Measurements from ENCODE around the gene CGB7. TPM values are rescaled to one million over a fixed set of nuclear protein-coding genes. Genes with fewer than 3 reads are reported as not detected.
A peak's percentile ranks its signal among the peaks of the same experiment; 100 is the strongest.

CGB7 gene
- total RNA-seq, 4 donors from 2014 or later = 2.9 to 27.4 (median 4.3) TPM

DNA sequence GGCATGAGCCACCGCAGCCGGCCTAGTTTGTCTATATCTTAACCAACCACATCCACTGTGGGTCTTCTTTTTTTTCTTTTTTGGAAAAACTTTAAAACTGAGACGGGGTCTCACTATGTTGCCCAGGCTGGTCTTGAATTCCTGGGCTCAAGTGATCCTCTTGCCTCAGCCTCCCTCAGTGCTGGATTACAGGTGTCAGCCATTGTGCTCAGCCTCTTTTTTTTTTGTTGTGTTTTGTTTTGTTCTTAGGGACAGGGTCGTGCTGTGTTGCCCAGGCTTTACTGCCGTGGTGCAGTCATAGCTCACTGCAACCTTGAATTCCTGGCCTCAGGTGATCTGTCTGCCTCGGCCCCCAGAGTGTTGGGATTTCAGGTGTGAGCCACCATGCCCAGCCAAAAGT lies 35.1 kb upstream of the CGB7 start:
- Histone ChIP-seq H3K4me3 (no peak overlapping the region), H3K36me3 (peaks cover 83% of the 10 kb centered on the region), H3K27ac (no peak overlapping the region), H3K27me3 (no peaks in the 10 kb centered on the region), H3K4me1 (peaks cover 12% of the 10 kb centered on the region), H3K9me3 (no peaks in the 10 kb centered on the region)
- TF ChIP-seq POLR2AphosphoS5 (IDR thresholded peaks at IDR 0.05) (no peak), POLR2A (IDR thresholded peaks at IDR 0.05) (no peak), CTCF (IDR thresholded peaks at IDR 0.05) (no peak), EP300 (IDR thresholded peaks at IDR 0.05) (no peak)
- no peak for DNase-seq (ENCODE audit: low spot score in 2 of 2)
- 89% methylated on average over 6 of the region's 6 CpGs for WGBS

GRCh38 chr19:49091391-49092038 lies 34.0 kb upstream of the CGB7 start:
- Histone ChIP-seq H3K4me3 (no peak overlapping the region), H3K4me1 (peaks cover 21% of the 10 kb centered on the region), H3K36me3 (peaks cover 81% of the 10 kb centered on the region), H3K27me3 (no peaks in the 10 kb centered on the region), H3K27ac (no peak overlapping the region), H3K9me3 (no peaks in the 10 kb centered on the region)
- DNase-seq (ENCODE audit: low spot score in 2 of 2) = no peak
- no peak for TF ChIP-seq CTCF (IDR thresholded peaks at IDR 0.05)
- TF ChIP-seq POLR2A (IDR thresholded peaks at IDR 0.05) = no peak
- TF ChIP-seq POLR2AphosphoS5 (IDR thresholded peaks at IDR 0.05) = no peak
- no peak for TF ChIP-seq EP300 (IDR thresholded peaks at IDR 0.05)
- WGBS = 90% methylated on average over 17 of the region's 17 CpGs

DNA sequence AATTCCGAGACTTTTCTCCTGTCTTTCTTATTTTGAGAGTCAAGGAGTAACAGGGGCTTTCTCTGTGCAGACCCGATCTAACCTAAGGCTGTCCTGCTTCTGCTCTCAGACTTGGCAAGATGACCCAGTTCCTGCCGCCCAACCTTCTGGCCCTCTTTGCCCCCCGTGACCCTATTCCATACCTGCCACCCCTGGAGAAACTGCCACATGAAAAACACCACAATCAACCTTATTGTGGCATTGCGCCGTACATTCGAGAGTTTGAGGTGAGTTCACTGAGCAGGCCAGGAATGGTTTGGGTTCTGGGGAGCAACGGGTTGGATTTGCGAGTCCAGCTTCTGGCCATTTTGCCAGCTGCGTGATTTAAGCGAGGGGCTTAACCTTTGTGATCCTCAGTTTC lies 28.7 kb upstream of the CGB7 start:
- TF ChIP-seq EP300 (IDR thresholded peaks at IDR 0.05) (no peak), POLR2A (IDR thresholded peaks at IDR 0.05) (no peak), POLR2AphosphoS5 (IDR thresholded peaks at IDR 0.05) (no peak), CTCF (IDR thresholded peaks at IDR 0.05) (no peak)
- Histone ChIP-seq H3K36me3 (peaks cover 32% of the 10 kb centered on the region), H3K27me3 (no peaks in the 10 kb centered on the region), H3K27ac (no peak overlapping the region), H3K4me3 (peak overlapping the region; percentile 73), H3K9me3 (no peaks in the 10 kb centered on the region), H3K4me1 (peaks cover 29% of the 10 kb centered on the region)
- WGBS = 33% methylated on average over 11 of the region's 11 CpGs
- DNase-seq (ENCODE audit: low spot score in 2 of 2) = no peak

GRCh38 chr19:49085868-49086232 lies 28.3 kb upstream of the CGB7 start:
- Histone ChIP-seq H3K9me3 (no peaks in the 10 kb centered on the region), H3K4me1 (peaks cover 29% of the 10 kb centered on the region), H3K27me3 (no peaks in the 10 kb centered on the region), H3K27ac (peak overlapping the region; percentile 88), H3K36me3 (peaks cover 27% of the 10 kb centered on the region), H3K4me3 (peak overlapping the region; percentile 73)
- TF ChIP-seq POLR2AphosphoS5 (IDR thresholded peaks at IDR 0.05) = no peak
- TF ChIP-seq POLR2A (IDR thresholded peaks at IDR 0.05) = no peak
- no peak for TF ChIP-seq EP300 (IDR thresholded peaks at IDR 0.05)
- TF ChIP-seq CTCF (IDR thresholded peaks at IDR 0.05) = no peak
- no peak for DNase-seq (ENCODE audit: low spot score in 2 of 2)
- WGBS = 1% methylated on average over 14 of the region's 14 CpGs

- H3K27ac ChIP-seq = peak within 1 kb of the TSS; percentile 88
- H3K9me3 ChIP-seq = no peaks in the 10 kb centered on the region
- peak within 1 kb of the TSS; percentile 73 for H3K4me3 ChIP-seq
- TF ChIP-seq CTCF (IDR thresholded peaks at IDR 0.05) (no peak), POLR2AphosphoS5 (IDR thresholded peaks at IDR 0.05) (peak; percentile 79 to 94 (median 89)), EP300 (IDR thresholded peaks at IDR 0.05) (no peak), POLR2A (IDR thresholded peaks at IDR 0.05) (peak; percentile 51 to 89)
- peak; percentile 99 for DNase-seq (ENCODE audit: low spot score in 2 of 2)
- no peaks in the 10 kb centered on the region for H3K27me3 ChIP-seq
- peaks cover 21% of the 10 kb centered on the region for H3K36me3 ChIP-seq
- under 1% methylated on average over 55 of the region's 89 CpGs for WGBS
- peaks cover 29% of the 10 kb centered on the region for H3K4me1 ChIP-seq
Observed at GRCh38 chr19:49085020-49085867, 27.7 kb upstream of the CGB7 start, which contains the start of gene SNRNP70. TSS of gene SNRNP70 (plus strand) at chr19:49085451. CDS start at chr19:49086415, 964 bp downstream.

All from suprapubic skin (tissue), 4 donors.